Nephron (organoid): ENCODE measurements around the gene MRM2.

Experiments
- H3K27ac Mint-ChIP-seq, 3 experiments: 2 replicates each; pipeline ENCODE4 v1.8.0; 2020; ENCODE audit warnings: mixed read lengths in 3 of 3, mild to moderate bottlenecking in 2 of 3, moderate library complexity in 1 of 3
- H3K27me3 Mint-ChIP-seq: 2 replicates; pipeline ENCODE4 v1.8.0; 2021; ENCODE audit warnings: low read depth, mild to moderate bottlenecking, moderate library complexity, mixed read lengths
- H3K36me3 Mint-ChIP-seq: 2 replicates; pipeline ENCODE4 v1.8.0; 2020; ENCODE audit warnings: low read depth, mixed read lengths
- H3K4me1 Mint-ChIP-seq: 2 replicates; pipeline ENCODE4 v1.8.0; 2020; ENCODE audit warnings: mixed read lengths
- H3K4me3 Mint-ChIP-seq, 3 experiments: 2 replicates each; pipeline ENCODE4 v1.8.0; 2020; ENCODE audit warnings: mild to moderate bottlenecking in 3 of 3, mixed read lengths in 3 of 3, moderate library complexity in 2 of 3
- H3K9me3 Mint-ChIP-seq: 2 replicates; pipeline ENCODE4 v1.8.0; 2020; ENCODE audit warnings: mixed read lengths
- TF ChIP-seq, protein P1 (sequence below), 3 experiments: fragments of 200-600 bp; sonication (generic); IDR thresholded peaks; one replicate each; pipeline ENCODE4 v1.5.0; 2021; ENCODE audit warnings: antibody characterized with exemption in 3 of 3; ENCODE audit not compliant: unreplicated experiment in 3 of 3

MRM2 gene

DNA sequence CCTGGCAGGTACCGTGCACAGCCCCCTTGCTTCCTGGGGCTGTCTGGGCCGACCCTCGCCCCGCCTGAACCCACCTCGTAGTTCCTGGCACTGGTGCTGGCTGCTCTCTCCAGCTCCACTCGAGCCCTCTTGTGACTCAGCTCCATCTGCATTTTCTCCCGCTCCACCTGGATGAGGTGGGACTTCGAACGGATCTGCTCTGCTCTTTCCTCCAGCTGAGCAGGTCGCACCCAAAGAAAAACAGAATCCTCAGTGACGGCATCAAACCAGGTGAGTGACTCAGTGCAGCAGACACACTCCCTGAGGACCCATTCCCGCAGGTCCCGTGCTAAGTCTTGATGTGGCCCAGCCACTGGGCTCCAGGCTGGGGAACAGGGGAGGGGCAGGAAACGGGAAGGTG, 16.7 kb downstream of the MRM2 start:
- Mint-ChIP-seq H3K27ac (no peak overlapping the region), H3K27me3 (no peaks in the 10 kb centered on the region), H3K4me1 (peaks cover 4% of the 10 kb centered on the region), H3K4me3 (no peak overlapping the region), H3K36me3 (peaks cover 51% of the 10 kb centered on the region), H3K9me3 (no peaks in the 10 kb centered on the region)
- TF ChIP-seq, protein P1, sequence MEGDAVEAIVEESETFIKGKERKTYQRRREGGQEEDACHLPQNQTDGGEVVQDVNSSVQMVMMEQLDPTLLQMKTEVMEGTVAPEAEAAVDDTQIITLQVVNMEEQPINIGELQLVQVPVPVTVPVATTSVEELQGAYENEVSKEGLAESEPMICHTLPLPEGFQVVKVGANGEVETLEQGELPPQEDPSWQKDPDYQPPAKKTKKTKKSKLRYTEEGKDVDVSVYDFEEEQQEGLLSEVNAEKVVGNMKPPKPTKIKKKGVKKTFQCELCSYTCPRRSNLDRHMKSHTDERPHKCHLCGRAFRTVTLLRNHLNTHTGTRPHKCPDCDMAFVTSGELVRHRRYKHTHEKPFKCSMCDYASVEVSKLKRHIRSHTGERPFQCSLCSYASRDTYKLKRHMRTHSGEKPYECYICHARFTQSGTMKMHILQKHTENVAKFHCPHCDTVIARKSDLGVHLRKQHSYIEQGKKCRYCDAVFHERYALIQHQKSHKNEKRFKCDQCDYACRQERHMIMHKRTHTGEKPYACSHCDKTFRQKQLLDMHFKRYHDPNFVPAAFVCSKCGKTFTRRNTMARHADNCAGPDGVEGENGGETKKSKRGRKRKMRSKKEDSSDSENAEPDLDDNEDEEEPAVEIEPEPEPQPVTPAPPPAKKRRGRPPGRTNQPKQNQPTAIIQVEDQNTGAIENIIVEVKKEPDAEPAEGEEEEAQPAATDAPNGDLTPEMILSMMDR (IDR thresholded peaks at IDR 0.05; ENCODE audit: unreplicated experiment in 3 of 3), result no peak

DNA sequence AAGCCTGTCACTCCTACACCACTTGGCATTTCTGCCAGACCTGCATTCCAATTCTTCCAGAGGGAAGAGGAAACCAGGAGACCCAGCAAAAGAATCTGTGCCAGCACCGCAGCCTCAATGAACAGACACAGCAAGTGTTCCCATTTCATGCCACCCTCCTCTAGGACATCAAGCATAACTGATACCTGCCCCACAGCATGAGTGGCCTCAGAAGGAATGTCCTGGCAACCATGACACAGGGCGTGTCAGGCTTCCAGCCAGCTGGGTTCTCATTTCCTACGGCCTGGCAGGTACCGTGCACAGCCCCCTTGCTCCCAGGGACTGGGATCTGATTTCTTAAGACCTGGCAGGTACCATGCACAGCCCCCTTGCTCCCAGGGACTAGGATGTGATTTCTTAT, 17.1 kb downstream of the MRM2 start:
- Mint-ChIP-seq H3K9me3 (no peaks in the 10 kb centered on the region), H3K27me3 (no peaks in the 10 kb centered on the region), H3K4me1 (peaks cover 4% of the 10 kb centered on the region), H3K27ac (no peak overlapping the region), H3K4me3 (no peak overlapping the region), H3K36me3 (peaks cover 51% of the 10 kb centered on the region)
- TF ChIP-seq, protein P1 (IDR thresholded peaks at IDR 0.05; ENCODE audit: unreplicated experiment in 3 of 3), result no peak

DNA sequence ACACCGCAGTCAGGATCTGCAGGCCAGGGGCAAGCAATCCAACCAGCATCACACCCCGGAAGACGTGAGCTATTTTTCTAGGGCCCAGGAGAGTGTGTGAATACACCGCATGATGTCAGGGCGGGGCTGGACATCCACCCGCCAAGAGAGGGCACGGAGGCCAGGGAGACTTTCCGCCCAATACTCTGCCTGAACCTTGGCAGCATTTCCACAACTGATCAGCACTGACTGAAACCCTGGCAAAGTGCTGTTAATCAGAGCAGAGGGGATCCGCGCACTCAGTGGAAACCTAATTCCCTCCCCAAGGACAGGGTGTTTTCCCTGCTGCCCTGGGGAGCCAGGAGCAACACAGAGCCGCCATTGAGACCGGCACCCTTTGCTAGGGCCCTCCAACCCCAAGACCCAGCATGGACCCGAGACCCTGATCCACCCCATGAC, 17.5 kb downstream of the MRM2 start:
- Mint-ChIP-seq H3K36me3 (peaks cover 49% of the 10 kb centered on the region), H3K27me3 (no peaks in the 10 kb centered on the region), H3K9me3 (no peaks in the 10 kb centered on the region), H3K4me1 (peaks cover under 1% of the 10 kb centered on the region), H3K4me3 (no peak overlapping the region), H3K27ac (no peak overlapping the region)
- TF ChIP-seq, protein P1 (IDR thresholded peaks at IDR 0.05; ENCODE audit: unreplicated experiment in 3 of 3), result no peak

DNA sequence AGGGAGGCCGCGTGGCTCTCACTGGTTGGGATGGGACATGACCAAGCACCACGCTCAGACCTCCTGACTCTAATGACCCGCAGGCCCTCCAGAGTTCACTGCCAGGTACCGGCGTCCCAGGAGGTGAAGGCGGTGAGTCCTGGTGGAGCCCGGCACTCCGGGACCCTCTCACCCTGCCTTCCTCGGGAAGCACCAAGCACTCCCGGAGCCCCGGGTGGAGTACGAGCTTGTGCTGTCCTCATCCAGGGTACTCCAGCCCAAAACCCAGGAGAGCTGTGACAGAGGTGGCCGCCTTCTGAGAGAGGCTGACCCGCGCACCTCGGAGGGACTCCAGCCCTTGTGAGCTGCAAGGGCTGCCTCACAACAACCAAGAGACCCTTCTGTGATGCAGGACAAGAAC, 18.7 kb downstream of the MRM2 start:
- Mint-ChIP-seq H3K27me3 (no peaks in the 10 kb centered on the region), H3K4me1 (no peaks in the 10 kb centered on the region), H3K4me3 (no peak overlapping the region), H3K36me3 (peaks cover 48% of the 10 kb centered on the region), H3K9me3 (no peaks in the 10 kb centered on the region), H3K27ac (no peak overlapping the region)
- TF ChIP-seq, protein P1 (IDR thresholded peaks at IDR 0.05; ENCODE audit: unreplicated experiment in 3 of 3), result no peak

DNA sequence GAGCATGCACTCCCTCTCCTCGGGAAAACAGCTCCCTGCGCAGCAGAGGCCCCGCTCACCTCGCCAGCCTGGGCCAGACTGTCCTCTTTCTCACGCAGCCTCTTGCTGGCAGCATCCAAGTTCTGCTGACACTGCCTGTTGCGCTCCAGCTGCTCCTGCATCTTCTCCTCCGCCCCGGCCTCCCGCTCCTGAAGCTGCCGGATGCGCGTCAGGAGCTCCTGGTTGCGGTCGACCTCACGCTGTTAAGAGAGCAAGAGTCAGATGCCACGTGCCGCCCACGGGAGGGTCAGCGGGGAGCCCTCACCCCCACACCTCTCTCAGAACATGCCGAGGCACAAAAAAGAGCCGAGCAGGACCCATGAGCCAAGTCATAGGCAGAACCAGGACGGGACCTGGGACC, 19.5 kb downstream of the MRM2 start:
- TF ChIP-seq, protein P1 (IDR thresholded peaks at IDR 0.05; ENCODE audit: unreplicated experiment in 3 of 3), result no peak
- H3K27ac Mint-ChIP-seq, result no peak overlapping the region
- H3K4me1 Mint-ChIP-seq, result no peaks in the 10 kb centered on the region
- no peak overlapping the region for H3K4me3 Mint-ChIP-seq
- H3K9me3 Mint-ChIP-seq, result no peaks in the 10 kb centered on the region
- H3K36me3 Mint-ChIP-seq, result peaks cover 49% of the 10 kb centered on the region
- no peaks in the 10 kb centered on the region for H3K27me3 Mint-ChIP-seq

DNA sequence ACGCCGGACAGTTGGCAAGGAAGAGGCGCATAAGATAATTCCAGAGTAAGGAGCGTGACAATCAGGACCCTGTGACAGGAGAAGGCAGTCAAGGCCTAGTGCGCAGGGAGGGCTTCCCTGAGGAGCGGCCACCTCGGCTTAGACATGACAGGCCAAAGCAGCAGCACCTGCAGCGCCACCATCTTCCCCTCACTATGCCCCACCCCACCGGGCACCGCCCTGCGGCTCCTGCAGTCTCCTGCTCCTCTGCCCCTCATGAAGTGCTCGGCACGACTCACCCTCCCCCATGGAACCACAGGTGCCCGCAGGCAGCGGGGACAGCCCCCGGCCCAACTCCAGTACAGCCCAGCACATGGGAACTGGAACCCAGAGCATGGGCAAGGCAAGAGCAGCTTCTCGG, 21.1 kb downstream of the MRM2 start:
- Mint-ChIP-seq H3K27me3 (no peaks in the 10 kb centered on the region), H3K9me3 (no peaks in the 10 kb centered on the region), H3K27ac (no peak overlapping the region), H3K4me3 (no peak overlapping the region), H3K36me3 (peaks cover 50% of the 10 kb centered on the region), H3K4me1 (no peaks in the 10 kb centered on the region)
- TF ChIP-seq, protein P1 (IDR thresholded peaks at IDR 0.05; ENCODE audit: unreplicated experiment in 3 of 3), result no peak
